Stimulated activated CD4-positive, alpha-beta T cell treated with anti-CD3 and anti-CD28 coated beads, TNF-alpha, amount 100 ng/mL, for 48 hours (primary cell): ENCODE measurements around the gene CALHM4.

Experiments used
- DNase-seq, 3 donors: peaks; one replicate each; pipeline ENCODE4 v3.0.0-alpha.2; 2020; ENCODE audit warnings: low read depth in 3 of 3

CALHM4 gene

GRCh38 chr6:116553451-116553850 lies at the start of gene CALHM4:
TSS of gene CALHM4 (plus strand) at chr6:116553751. CDS start at chr6:116553794, 43 bp downstream.
- no peak for DNase-seq

GRCh38 chr6:116507324-116507723 lies 46.2 kb upstream of the CALHM4 start:
- no peak for DNase-seq

GRCh38 chr6:116508527-116508926 lies 45.0 kb upstream of the CALHM4 start:
- no peak for DNase-seq

- no peak for DNase-seq
These were observed 42.0 kb upstream of the CALHM4 start, which contains the start of gene CALHM5 for GRCh38 chr6:116511424-116512110. TSS of gene CALHM5 (plus strand) at chr6:116511639. CDS start at chr6:116511697, 58 bp downstream.

- DNase-seq = no peak
These were observed 41.4 kb upstream of the CALHM4 start for GRCh38 chr6:116512111-116512559.

- no peak for DNase-seq
These were observed 40.8 kb upstream of the CALHM4 start for GRCh38 chr6:116512734-116513133.

- no peak for DNase-seq
These were observed 40.2 kb upstream of the CALHM4 start for GRCh38 chr6:116513224-116513875.

GRCh38 chr6:116514111-116514510 lies 39.4 kb upstream of the CALHM4 start:
- no peak for DNase-seq

- DNase-seq = no peak
These were observed 38.4 kb upstream of the CALHM4 start for GRCh38 chr6:116515141-116515540.

GRCh38 chr6:116518621-116519368 lies 34.8 kb upstream of the CALHM4 start:
- DNase-seq = no peak

- DNase-seq = no peak
These were observed 30.7 kb upstream of the CALHM4 start for GRCh38 chr6:116522896-116523295.

GRCh38 chr6:116524236-116524635 lies 29.3 kb upstream of the CALHM4 start:
- no peak for DNase-seq

- no peak for DNase-seq
These were observed 25.4 kb upstream of the CALHM4 start for GRCh38 chr6:116528133-116528532.

- no peak for DNase-seq
These were observed 24.8 kb upstream of the CALHM4 start for GRCh38 chr6:116528780-116529179.

GRCh38 chr6:116529466-116530290 lies 23.9 kb upstream of the CALHM4 start:
- DNase-seq = no peak

- DNase-seq = no peak
These were observed 23.1 kb upstream of the CALHM4 start for GRCh38 chr6:116530436-116530835.

- peak; percentile 21 to 50 (median 32) for DNase-seq
These were observed 21.6 kb upstream of the CALHM4 start for GRCh38 chr6:116531675-116532570.

GRCh38 chr6:116533233-116533957 lies 20.2 kb upstream of the CALHM4 start:
- DNase-seq = no peak

GRCh38 chr6:116535109-116535508 lies 18.4 kb upstream of the CALHM4 start:
- DNase-seq = no peak

GRCh38 chr6:116536216-116536621 lies 17.3 kb upstream of the CALHM4 start:
- peak in 2 of 3 donors; percentile 3 to 20 for DNase-seq
